ENCODE measurements around the gene VPS36. TPM values are rescaled to one million over a fixed set of nuclear protein-coding genes. Genes with fewer than 3 reads are reported as not detected.
"Not testable (repeated sequence)": the region's sequence is repeated elsewhere in the genome, so short reads cannot be mapped to it uniquely, and the experiment has no call there.

The VPS36 gene, protein sequence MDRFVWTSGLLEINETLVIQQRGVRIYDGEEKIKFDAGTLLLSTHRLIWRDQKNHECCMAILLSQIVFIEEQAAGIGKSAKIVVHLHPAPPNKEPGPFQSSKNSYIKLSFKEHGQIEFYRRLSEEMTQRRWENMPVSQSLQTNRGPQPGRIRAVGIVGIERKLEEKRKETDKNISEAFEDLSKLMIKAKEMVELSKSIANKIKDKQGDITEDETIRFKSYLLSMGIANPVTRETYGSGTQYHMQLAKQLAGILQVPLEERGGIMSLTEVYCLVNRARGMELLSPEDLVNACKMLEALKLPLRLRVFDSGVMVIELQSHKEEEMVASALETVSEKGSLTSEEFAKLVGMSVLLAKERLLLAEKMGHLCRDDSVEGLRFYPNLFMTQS
- 8.6 TPM for polyA plus RNA-seq (2012; ENCODE audit: low read depth, missing spikeins)

DNA sequence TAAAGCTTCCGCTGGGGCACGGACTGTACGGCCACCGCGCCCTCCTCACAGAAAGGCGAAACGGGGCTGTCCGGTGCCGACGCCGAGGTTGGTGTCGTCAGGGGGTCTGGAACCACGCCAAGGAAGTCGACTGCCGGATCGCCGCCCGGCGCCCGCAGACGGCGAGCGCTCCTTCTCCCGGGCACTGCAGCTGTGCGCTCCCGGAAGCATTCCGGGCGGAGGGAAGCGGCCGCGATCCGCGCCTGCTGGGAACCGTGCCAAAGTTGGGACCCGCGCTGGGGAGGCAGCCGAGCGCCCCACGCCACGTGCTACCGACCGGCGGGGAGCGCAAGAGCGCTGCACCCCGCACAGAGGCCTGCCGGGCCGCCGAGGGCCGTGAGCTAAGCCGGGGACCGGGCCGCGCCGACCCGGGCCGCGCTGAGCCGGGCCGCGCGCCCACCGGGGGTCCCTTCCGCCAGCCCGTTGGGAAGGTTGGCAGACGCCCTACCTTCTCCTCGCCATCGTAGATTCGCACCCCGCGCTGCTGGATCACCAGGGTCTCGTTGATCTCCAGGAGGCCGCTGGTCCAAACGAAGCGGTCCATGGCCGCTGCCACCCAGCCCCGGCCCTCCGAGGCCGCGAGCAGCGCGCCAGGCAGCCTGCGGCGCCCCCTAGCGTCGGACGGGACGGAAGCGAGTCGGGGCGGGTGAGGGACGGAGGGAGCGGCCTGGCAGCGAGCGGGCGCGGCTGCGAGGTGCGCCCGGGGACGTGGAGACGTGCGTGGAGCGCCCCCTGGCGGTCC lies at the start of gene VPS36:
Gene VPS36, minus strand, starts transcription at position 623 of the 781 bp plus-strand sequence. Its CDS starts 40 bp downstream, at position 583.
- TF ChIP-seq POLR2AphosphoS5 (IDR thresholded peaks at IDR 0.05; ENCODE audit: low read depth, low read length) (peak; percentile 77; the same call in 1 of the 2 replicates), SPI1 (IDR thresholded peaks at IDR 0.05; ENCODE audit: low read depth, low read length) (0 out of 2 replicates have a peak, but pooled peaks have one; percentile 6), TAF1 (IDR thresholded peaks at IDR 0.05; ENCODE audit: low read depth, low read length) (peak; percentile 58; the same call in 1 of the 2 replicates), PAX5 (IDR thresholded peaks at IDR 0.05; ENCODE audit: insufficient read depth, low read length, severe bottlenecking) (peak; percentile 74), POU2F2 (IDR thresholded peaks at IDR 0.05; ENCODE audit: low read depth, low read length) (peak; percentile 80), POLR2A (IDR thresholded peaks at IDR 0.05; ENCODE audit: low read depth, low read length) (peak; percentile 85)
- FAIRE-seq (peak; percentile 98), DNase-seq (ENCODE audit: insufficient read length, low spot score) (peak; percentile 79)

- peak; percentile 66 for FAIRE-seq
Measured at GRCh38 chr13:52497979-52498378, 47.5 kb upstream of the VPS36 start.

GRCh38 chr13:52494241-52494640 lies 43.8 kb upstream of the VPS36 start:
- not testable (repeated sequence) for DNase-seq (ENCODE audit: insufficient read length, low spot score)

More at GRCh38 chr13:52497979-52498378, 47.5 kb upstream of the VPS36 start:
- DNase-seq (ENCODE audit: insufficient read length, low spot score) = not testable (repeated sequence)

DNA sequence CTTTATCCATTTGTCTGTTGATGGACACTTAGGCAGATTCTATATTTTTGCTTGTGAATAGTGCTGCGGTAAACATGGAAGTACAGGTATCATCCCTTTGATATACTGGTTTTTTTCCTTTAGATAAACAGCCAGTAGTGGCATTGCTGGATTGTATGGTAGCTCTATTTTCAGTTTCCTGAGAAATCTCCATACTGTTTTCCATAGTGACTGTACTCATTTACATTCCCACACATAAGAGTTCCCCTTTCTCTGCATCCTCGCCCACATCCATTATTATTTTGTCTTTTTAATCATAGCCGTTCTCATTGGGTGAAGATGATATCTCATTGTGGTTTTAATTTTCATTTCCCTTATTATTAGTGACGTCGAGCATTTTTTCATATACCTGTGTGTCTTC lies 40.6 kb upstream of the VPS36 start:
- not testable (repeated sequence) for DNase-seq (ENCODE audit: insufficient read length, low spot score); FAIRE-seq

More at GRCh38 chr13:52494241-52494640, 43.8 kb upstream of the VPS36 start:
- not testable (repeated sequence) for FAIRE-seq

- DNase-seq (ENCODE audit: insufficient read length, low spot score); FAIRE-seq: not testable (repeated sequence)
Measured at GRCh38 chr13:52488763-52489162, 38.3 kb upstream of the VPS36 start.

DNA sequence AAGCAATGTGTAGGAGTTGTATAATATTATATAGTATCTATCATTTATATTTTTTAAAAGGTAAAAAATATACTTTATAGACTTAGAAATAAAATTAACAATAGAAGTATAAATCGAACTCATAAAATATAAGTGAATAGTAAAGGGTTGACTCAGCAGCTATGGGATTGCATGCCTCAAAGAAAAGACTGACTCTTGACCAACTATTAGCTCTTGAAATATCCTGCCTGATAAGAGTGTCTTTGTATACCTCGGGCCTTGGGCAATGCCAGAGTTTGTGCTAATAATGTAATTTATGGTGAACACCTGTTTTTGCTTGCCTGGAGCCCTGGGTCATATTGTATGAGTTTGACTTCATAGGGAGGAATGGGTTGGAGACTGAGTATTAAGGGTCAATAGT lies 36.6 kb upstream of the VPS36 start:
- DNase-seq (ENCODE audit: insufficient read length, low spot score); FAIRE-seq: not testable (repeated sequence)

GRCh38 chr13:52480677-52481428 lies 30.4 kb upstream of the VPS36 start:
- FAIRE-seq = peak; percentile 31
- not testable (repeated sequence) for DNase-seq (ENCODE audit: insufficient read length, low spot score)

DNA sequence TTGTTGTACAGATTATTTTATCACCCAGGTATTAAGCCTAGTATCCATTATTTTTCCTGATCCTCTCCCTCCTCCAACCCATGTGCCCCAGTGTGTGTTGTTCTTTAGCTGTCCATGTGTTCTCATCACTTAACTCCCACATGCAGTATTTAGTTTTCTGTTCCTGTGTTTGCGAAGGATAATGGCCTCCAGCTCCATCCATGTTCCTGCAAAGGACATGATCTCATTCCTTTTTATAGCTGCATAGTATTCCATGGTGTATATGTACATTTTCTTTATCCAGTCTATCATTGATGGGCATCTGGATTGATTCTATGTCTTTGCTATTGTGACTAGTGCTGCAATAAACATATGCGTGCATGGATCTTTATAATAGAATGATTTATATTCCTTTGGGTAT lies 18.1 kb upstream of the VPS36 start:
- DNase-seq (ENCODE audit: insufficient read length, low spot score); FAIRE-seq: not testable (repeated sequence)

DNA sequence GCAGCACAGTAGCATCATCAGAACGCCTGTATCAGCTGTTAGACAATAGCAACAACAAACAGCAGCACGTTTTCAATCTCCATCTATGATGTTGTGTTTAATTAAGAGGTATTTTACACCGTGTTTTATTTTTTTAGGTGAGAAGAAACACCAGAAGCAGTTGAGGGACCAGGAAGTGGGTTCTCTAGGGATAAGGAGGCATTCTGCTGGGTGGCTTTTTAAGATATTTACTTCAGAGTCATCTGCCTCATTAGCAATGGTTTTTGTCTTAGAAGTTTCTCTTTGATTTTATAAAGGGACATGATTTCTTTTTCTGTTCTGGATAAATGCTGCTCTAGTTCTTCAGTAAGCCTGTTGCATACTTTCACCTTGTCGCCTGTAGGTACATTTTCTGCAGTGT lies 13.1 kb upstream of the VPS36 start:
- DNase-seq (ENCODE audit: insufficient read length, low spot score) = no peak
- TF ChIP-seq POU2F2 (IDR thresholded peaks at IDR 0.05; ENCODE audit: low read depth, low read length) = no peak
- TF ChIP-seq POLR2A (IDR thresholded peaks at IDR 0.05; ENCODE audit: low read depth, low read length) = no peak
- TF ChIP-seq PAX5 (IDR thresholded peaks at IDR 0.05; ENCODE audit: insufficient read depth, low read length, severe bottlenecking) = no peak
- no peak for TF ChIP-seq TAF1 (IDR thresholded peaks at IDR 0.05; ENCODE audit: low read depth, low read length)
- no peak for TF ChIP-seq POLR2AphosphoS5 (IDR thresholded peaks at IDR 0.05; ENCODE audit: low read depth, low read length)
- TF ChIP-seq SPI1 (IDR thresholded peaks at IDR 0.05; ENCODE audit: low read depth, low read length) = no peak
- FAIRE-seq = no peak

GRCh38 chr13:52461265-52461664 lies 10.8 kb upstream of the VPS36 start:
- FAIRE-seq (no peak), DNase-seq (ENCODE audit: insufficient read length, low spot score) (no peak)
- TF ChIP-seq SPI1 (IDR thresholded peaks at IDR 0.05; ENCODE audit: low read depth, low read length) = no peak
- no peak for TF ChIP-seq POLR2A (IDR thresholded peaks at IDR 0.05; ENCODE audit: low read depth, low read length)
- TF ChIP-seq POU2F2 (IDR thresholded peaks at IDR 0.05; ENCODE audit: low read depth, low read length) = no peak
- TF ChIP-seq POLR2AphosphoS5 (IDR thresholded peaks at IDR 0.05; ENCODE audit: low read depth, low read length) = no peak
- no peak for TF ChIP-seq TAF1 (IDR thresholded peaks at IDR 0.05; ENCODE audit: low read depth, low read length)
- TF ChIP-seq PAX5 (IDR thresholded peaks at IDR 0.05; ENCODE audit: insufficient read depth, low read length, severe bottlenecking) = no peak

DNA sequence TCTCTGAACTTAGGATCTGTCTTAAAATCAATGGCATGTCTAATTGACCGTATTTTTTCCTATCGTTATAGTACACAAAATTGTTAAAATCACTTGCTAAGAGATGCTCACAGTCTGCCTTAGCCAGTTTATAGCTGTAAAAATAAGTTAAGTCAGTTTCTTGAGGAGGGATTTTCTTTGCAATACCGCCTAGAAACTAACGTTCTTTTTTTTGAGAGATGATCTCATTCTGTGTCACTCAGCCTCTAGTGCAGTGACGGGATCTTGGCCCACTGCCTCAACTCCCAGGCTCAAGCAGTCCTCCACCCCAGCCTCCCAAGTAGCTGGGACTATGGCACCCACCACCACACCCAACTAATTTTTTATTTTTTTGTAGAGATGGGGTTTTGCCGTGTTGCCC lies 9.2 kb upstream of the VPS36 start:
- no peak for TF ChIP-seq PAX5 (IDR thresholded peaks at IDR 0.05; ENCODE audit: insufficient read depth, low read length, severe bottlenecking)
- TF ChIP-seq POLR2A (IDR thresholded peaks at IDR 0.05; ENCODE audit: low read depth, low read length) = no peak
- no peak for TF ChIP-seq POU2F2 (IDR thresholded peaks at IDR 0.05; ENCODE audit: low read depth, low read length)
- no peak for TF ChIP-seq SPI1 (IDR thresholded peaks at IDR 0.05; ENCODE audit: low read depth, low read length)
- TF ChIP-seq POLR2AphosphoS5 (IDR thresholded peaks at IDR 0.05; ENCODE audit: low read depth, low read length) = no peak
- TF ChIP-seq TAF1 (IDR thresholded peaks at IDR 0.05; ENCODE audit: low read depth, low read length) = no peak
- no peak for DNase-seq (ENCODE audit: insufficient read length, low spot score)

More for the DNA sequence above, 9.2 kb upstream of the VPS36 start:
- FAIRE-seq = no peak

Data from GM12891 (cell line).